ENCODE results near the gene ROBO1. TPM values are rescaled to one million over a fixed set of nuclear protein-coding genes. Genes with fewer than 3 reads are reported as not detected.

Gene ROBO1
- total RNA-seq, 1 donor from 2014 or later: 250 TPM

DNA sequence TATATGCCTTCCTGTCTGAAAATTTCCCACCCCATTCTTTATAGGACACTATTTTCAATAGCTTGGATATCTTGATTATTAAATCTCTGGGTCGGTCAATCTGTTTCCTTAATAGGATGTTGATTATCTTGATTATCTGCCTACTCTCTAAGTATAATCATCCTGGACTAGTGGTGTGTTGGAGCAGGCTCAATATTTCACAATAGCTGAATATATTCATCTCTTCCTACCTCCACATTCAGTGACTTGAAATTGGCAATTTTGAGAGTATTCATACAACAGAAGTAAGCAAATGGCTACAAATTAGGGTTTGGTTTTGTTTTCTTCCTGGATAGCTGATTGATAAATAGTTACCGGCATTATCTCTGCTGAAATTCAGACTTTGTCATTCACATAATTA lies 1162.6 kb downstream of the ROBO1 start:
- Mint-ChIP-seq H3K27me3 (ENCODE audit: unreplicated experiment) (peaks cover 4% of the 10 kb centered on the region), H3K27ac (ENCODE audit: unreplicated experiment) (no peak overlapping the region), H3K4me1 (ENCODE audit: unreplicated experiment) (no peaks in the 10 kb centered on the region), H3K4me3 (ENCODE audit: unreplicated experiment) (no peak overlapping the region), H3K9me3 (ENCODE audit: unreplicated experiment) (no peaks in the 10 kb centered on the region), H3K36me3 (ENCODE audit: low read depth, unreplicated experiment) (peaks cover 20% of the 10 kb centered on the region)
- TF ChIP-seq, protein P1, sequence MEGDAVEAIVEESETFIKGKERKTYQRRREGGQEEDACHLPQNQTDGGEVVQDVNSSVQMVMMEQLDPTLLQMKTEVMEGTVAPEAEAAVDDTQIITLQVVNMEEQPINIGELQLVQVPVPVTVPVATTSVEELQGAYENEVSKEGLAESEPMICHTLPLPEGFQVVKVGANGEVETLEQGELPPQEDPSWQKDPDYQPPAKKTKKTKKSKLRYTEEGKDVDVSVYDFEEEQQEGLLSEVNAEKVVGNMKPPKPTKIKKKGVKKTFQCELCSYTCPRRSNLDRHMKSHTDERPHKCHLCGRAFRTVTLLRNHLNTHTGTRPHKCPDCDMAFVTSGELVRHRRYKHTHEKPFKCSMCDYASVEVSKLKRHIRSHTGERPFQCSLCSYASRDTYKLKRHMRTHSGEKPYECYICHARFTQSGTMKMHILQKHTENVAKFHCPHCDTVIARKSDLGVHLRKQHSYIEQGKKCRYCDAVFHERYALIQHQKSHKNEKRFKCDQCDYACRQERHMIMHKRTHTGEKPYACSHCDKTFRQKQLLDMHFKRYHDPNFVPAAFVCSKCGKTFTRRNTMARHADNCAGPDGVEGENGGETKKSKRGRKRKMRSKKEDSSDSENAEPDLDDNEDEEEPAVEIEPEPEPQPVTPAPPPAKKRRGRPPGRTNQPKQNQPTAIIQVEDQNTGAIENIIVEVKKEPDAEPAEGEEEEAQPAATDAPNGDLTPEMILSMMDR (IDR thresholded peaks at IDR 0.05; ENCODE audit: unreplicated experiment): no peak
- no peak for DNase-seq (ENCODE audit: low spot score)

DNA sequence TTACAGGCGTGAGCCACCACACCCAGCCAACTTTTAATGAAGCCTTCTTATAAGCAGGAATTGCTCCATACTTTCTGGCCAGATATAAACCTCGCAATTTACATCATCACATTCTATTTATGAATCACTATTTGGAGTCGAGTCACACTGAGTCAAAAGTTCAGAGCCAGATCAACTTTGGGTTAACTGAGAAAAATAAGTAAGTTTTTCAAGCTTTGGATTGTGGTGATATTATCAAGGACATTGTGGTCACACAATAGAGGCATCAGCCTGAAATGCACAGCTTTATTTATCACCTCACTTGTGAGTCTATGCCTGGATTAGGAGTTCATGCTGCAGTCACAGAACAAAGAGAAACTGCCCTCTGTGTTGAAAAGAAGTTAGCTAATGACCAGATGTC lies 1163.5 kb downstream of the ROBO1 start:
- no peaks in the 10 kb centered on the region for H3K4me1 Mint-ChIP-seq (ENCODE audit: unreplicated experiment)
- H3K4me3 Mint-ChIP-seq (ENCODE audit: unreplicated experiment): no peak overlapping the region
- H3K9me3 Mint-ChIP-seq (ENCODE audit: unreplicated experiment): no peaks in the 10 kb centered on the region
- no peak overlapping the region for H3K27ac Mint-ChIP-seq (ENCODE audit: unreplicated experiment)
- peaks cover 4% of the 10 kb centered on the region for H3K27me3 Mint-ChIP-seq (ENCODE audit: unreplicated experiment)
- H3K36me3 Mint-ChIP-seq (ENCODE audit: low read depth, unreplicated experiment): peaks cover 20% of the 10 kb centered on the region
- TF ChIP-seq, protein P1 (IDR thresholded peaks at IDR 0.05; ENCODE audit: unreplicated experiment): no peak
- DNase-seq (ENCODE audit: low spot score): no peak

DNA sequence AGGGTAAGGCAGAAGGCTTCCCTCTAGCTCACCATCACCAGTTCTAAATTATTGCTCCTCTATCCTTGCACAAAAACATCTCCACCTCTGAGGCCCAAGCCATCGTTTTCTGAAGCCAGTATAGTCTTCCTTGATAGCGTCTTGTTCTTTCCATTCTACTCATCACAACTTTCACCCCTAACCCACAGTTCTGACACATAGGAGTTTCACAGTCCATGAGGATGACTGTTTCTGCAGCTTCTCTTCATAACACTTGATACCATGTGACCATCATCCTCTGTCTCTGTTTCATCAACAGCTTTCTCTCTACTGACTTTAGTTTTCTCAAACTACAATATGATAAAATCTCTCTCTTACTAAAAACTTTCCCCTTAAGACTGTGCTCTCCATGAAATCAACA lies 1166.5 kb downstream of the ROBO1 start:
- Mint-ChIP-seq H3K36me3 (ENCODE audit: low read depth, unreplicated experiment) (peaks cover 9% of the 10 kb centered on the region), H3K27ac (ENCODE audit: unreplicated experiment) (no peak overlapping the region), H3K27me3 (ENCODE audit: unreplicated experiment) (peaks cover 2% of the 10 kb centered on the region), H3K9me3 (ENCODE audit: unreplicated experiment) (no peaks in the 10 kb centered on the region), H3K4me3 (ENCODE audit: unreplicated experiment) (no peak overlapping the region), H3K4me1 (ENCODE audit: unreplicated experiment) (no peaks in the 10 kb centered on the region)
- TF ChIP-seq, protein P1 (IDR thresholded peaks at IDR 0.05; ENCODE audit: unreplicated experiment): no peak
- DNase-seq (ENCODE audit: low spot score): no peak

DNA sequence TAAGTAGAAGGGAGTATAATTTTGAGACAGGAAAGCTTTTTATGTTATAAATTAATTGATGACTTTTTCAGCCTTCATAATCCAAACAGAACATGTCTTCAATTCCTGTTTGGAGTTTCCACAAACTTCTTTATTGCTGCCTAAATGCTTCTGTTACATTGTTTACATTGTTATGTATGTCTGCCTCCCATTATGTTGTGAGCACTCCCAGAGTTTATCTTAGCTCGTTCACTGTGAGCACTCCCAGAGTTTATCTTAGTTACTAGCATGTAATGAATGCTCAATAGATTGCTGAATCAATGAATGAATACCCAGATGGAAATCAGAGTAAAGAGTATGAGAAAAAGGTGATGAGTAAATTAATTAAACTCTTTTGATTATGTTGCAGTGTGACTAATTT lies 1178.0 kb downstream of the ROBO1 start:
- Mint-ChIP-seq H3K36me3 (ENCODE audit: low read depth, unreplicated experiment) (no peaks in the 10 kb centered on the region), H3K4me1 (ENCODE audit: unreplicated experiment) (no peaks in the 10 kb centered on the region), H3K9me3 (ENCODE audit: unreplicated experiment) (no peaks in the 10 kb centered on the region), H3K4me3 (ENCODE audit: unreplicated experiment) (no peak overlapping the region), H3K27me3 (ENCODE audit: unreplicated experiment) (peaks cover 12% of the 10 kb centered on the region), H3K27ac (ENCODE audit: unreplicated experiment) (no peak overlapping the region)
- TF ChIP-seq, protein P1 (IDR thresholded peaks at IDR 0.05; ENCODE audit: unreplicated experiment): no peak
- DNase-seq (ENCODE audit: low spot score): no peak

DNA sequence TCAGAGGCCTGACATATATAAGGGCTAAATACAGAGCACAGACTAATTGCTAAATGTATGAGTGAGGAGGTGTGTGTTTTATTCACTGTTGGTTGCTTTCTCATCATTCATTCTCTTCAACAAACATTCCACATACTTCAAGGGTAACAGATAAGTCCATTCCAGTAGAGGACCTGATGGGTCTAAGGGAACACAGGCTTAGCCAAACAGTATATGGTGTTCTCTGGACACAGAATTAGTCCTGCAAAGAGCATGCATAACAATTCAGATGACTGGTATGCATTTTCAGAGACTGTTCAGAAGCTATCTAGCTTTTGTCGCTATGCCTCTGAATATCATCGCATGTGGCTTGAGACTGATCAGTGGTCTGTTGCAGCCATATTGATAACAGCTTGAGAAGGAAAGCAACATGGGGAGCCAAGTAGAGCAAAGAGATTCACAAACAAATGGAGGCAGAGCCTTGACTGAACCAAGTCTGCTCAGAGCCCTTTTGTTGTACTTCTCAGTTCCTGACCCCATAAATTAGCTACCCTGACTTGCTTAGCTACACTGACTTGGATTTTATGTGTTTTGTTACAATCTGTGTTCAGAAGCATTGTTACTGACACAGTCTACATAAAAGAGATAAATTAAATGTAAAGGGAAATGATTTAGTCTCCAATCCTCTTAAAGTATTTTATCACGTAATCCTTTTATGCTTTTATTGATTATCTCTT lies 1178.7 kb downstream of the ROBO1 start:
- TF ChIP-seq, protein P1 (IDR thresholded peaks at IDR 0.05; ENCODE audit: unreplicated experiment): no peak
- Mint-ChIP-seq H3K4me1 (ENCODE audit: unreplicated experiment) (no peaks in the 10 kb centered on the region), H3K4me3 (ENCODE audit: unreplicated experiment) (no peak overlapping the region), H3K9me3 (ENCODE audit: unreplicated experiment) (no peaks in the 10 kb centered on the region), H3K36me3 (ENCODE audit: low read depth, unreplicated experiment) (no peaks in the 10 kb centered on the region), H3K27ac (ENCODE audit: unreplicated experiment) (no peak overlapping the region), H3K27me3 (ENCODE audit: unreplicated experiment) (peaks cover 12% of the 10 kb centered on the region)
- no peak for DNase-seq (ENCODE audit: low spot score)

All from endothelial cell (in vitro differentiated cells).